ENCODE results near the gene TIMM13.
A peak's percentile ranks its signal among the peaks of the same experiment; 100 is the strongest.
"Not testable (repeated sequence)": the region's sequence is repeated elsewhere in the genome, so short reads cannot be mapped to it uniquely, and the experiment has no call there.

TIMM13 gene

GRCh38 chr19:2415281-2415972, 12.0 kb downstream of the TIMM13 start:
- DNase-seq (ENCODE audit: low read depth in 2 of 2), result no peak

- DNase-seq (ENCODE audit: low read depth in 2 of 2), result no peak
Observed at GRCh38 chr19:2413629-2414028, 13.8 kb downstream of the TIMM13 start.

DNA sequence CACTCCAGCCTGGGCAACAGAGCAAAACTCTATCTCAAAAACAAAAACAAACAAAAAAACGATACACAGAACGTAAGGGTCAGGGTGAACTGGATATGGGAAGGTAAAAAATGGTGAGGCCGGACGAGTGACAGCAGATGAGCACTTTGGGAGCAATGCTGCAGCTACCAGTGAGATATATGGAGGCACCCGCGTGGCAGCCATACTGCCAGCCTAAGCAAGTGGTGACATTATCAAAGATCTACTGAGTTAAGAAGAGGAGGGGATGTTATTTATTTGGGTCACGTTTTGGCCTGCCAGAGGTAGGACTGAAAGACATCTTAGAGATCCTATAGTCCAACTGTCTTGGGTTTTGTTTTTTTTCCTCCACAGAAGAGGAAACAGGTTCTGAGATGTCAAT, 14.2 kb downstream of the TIMM13 start:
- DNase-seq (ENCODE audit: low read depth in 2 of 2), result no peak

- no peak for DNase-seq (ENCODE audit: low read depth in 2 of 2)
Observed at GRCh38 chr19:2412449-2412848, 14.9 kb downstream of the TIMM13 start.

DNA sequence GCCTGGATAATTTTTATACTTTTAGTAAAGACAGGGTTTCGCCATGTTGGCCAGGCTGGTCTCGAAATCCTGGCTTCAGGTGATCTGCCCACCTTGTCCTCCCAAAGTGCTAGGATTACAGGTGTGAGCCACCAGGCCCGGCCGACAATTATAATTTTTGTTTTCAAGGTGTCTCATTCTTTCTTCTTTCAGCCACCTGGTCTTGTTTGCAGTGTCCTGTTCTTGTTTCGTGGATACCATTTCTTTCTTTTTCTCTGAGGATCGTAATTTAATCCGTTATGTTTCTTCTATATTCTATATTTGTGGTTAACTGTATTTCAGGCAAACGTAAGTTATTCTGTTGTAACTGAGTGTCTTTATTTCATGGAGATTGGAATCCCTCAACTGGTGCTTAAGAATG, 15.7 kb downstream of the TIMM13 start:
- DNase-seq (ENCODE audit: low read depth in 2 of 2), result no peak

DNA sequence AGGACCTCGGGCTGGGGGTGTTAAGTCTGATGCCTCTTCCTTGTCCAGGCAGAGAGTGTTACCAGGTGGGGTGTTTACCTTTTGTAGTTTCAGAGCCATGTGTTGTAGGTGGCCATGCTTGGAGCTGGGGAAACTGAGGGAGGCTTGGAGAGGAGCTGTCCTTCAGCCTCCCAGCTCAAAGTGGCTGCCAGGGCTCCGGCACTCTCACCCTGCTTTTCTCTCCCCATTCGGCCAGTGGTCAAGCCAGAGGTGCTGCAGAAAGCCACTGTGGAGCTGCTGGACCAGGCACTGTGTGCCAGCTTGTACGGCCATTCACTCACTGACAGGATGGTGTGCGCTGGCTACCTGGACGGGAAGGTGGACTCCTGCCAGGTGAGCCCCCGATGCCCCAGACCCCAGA, 17.4 kb downstream of the TIMM13 start:
- no peak for DNase-seq (ENCODE audit: low read depth in 2 of 2)

DNA sequence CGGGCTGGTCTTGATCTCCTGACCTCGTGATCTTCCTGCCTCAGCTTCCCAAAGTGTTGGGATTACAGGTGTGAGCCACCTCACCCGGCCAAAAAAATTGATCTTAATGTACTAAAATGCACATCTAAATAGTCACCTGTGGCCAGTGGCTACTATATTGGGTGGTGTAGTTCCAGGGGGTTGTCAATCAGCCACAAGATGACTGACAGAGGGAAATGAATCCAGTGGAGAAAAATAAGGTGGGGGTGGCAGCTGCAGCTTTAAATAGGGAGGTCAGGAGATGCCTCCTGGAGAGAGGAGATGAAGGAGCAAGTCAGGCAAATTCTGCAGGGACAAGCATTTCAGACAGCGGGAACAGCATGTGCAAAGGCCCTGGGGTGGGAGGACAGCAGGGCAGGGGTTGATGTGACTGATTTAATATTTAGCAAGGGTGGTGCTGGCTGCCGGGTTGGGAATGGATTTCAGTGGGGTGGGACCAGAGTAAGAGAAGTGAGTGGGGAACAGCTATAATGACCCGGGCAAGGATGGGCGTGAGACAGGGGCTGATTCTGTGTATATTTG, 18.0 kb downstream of the TIMM13 start:
- DNase-seq (ENCODE audit: low read depth in 2 of 2), result no peak

DNA sequence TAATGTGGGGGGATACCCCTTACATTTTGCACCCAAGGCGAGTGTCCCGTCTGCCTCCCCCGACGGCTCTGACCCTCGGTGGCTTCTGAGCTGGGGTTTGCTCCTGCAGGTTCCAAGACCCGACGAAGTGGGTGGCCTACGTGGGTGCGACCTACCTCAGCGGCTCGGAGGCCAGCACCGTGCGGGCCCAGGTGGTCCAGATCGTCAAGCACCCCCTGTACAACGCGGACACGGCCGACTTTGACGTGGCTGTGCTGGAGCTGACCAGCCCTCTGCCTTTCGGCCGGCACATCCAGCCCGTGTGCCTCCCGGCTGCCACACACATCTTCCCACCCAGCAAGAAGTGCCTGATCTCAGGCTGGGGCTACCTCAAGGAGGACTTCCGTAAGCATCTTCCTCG, 19.1 kb downstream of the TIMM13 start:
- DNase-seq (ENCODE audit: low read depth in 2 of 2), result no peak

DNA sequence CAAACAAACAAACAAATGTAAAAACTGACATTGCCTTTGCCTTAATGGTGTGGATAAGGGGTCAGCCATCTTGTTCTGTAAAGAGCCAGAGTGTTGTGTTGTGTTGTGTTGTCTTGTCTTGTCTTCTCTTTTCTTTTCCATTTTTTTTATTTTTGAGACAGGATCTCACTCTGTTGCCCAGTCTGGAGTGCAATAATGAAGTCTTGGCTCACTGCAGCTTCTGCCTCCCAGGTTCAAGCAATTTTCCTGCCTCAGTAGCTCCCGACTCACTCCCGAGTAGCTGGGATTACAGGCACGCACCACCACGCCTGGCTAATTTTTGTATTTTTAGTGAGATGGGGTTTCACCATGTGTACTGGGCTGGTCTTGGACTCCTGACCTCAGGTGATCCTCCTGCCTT, 27.8 kb downstream of the TIMM13 start:
- DNase-seq (ENCODE audit: low read depth in 2 of 2), result no peak

- no peak for DNase-seq (ENCODE audit: low read depth in 2 of 2)
Observed at GRCh38 chr19:2398735-2399305, 28.6 kb downstream of the TIMM13 start.

- DNase-seq (ENCODE audit: low read depth in 2 of 2), result not testable (repeated sequence)
Observed at GRCh38 chr19:2397173-2397572, 30.2 kb downstream of the TIMM13 start.

- not testable (repeated sequence) for DNase-seq (ENCODE audit: low read depth in 2 of 2)
Observed at GRCh38 chr19:2395293-2395829, 32.0 kb downstream of the TIMM13 start.

DNA sequence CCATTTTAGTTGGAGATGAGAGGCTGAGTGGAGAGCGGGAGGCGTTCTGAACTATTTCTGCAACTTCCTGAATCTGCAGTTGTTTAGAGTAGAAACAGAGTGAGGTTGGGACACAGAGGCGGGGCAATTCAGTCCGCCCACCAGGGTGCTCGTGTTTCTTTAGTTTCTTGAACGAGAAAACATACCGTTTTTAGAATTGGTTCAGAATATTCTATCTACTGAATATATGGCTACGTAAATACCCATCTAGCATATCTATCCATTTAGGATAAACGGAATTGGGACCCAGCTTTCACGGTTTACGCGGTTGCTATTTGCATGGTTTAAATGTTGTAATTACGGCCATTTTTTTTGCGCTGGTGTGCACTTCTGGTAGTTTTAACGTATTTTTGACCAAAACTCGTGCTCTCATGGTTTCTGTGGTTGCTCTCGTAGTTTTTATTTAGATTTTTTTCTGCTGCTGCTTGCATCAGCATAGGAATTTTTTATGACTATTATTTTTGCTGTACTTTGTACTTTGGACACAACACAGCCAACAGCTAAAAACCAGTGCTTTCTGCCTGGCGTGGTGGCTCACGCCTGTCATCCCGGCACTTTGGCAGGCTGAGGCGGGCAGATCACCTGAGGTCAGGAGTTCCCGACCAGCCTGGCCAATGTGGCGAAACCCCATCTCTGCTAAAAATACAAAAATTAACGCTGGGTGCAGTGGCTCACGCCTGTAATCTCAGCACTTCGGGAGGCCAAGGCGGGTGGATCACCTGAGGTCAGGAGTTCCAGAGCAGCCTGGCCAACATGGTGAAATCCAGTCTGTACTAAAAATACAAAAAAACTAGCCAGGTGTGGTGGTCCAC, 32.7 kb downstream of the TIMM13 start:
- DNase-seq (ENCODE audit: low read depth in 2 of 2), result no peak

DNA sequence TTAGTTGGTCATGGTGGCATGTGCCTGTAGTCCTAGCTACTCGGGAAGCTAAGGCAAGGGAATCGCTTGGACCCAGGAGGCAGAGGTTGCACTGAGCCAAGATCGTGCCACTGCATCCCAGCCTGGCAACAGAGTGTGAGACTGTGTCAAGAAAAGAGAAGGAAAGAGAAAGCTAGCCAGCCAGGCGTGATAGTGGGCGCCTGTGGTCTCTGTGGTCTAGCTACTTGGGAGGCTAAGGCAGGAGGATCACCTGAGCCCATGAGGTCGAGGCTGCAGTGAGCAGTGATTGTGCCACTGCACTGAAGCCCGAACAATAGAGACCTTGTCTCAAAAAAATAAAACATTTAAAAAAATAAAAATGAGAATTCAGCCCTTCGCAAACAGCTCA, 33.3 kb downstream of the TIMM13 start:
- DNase-seq (ENCODE audit: low read depth in 2 of 2), result no peak

GRCh38 chr19:2392899-2393298, 34.5 kb downstream of the TIMM13 start:
- not testable (repeated sequence) for DNase-seq (ENCODE audit: low read depth in 2 of 2)

DNA sequence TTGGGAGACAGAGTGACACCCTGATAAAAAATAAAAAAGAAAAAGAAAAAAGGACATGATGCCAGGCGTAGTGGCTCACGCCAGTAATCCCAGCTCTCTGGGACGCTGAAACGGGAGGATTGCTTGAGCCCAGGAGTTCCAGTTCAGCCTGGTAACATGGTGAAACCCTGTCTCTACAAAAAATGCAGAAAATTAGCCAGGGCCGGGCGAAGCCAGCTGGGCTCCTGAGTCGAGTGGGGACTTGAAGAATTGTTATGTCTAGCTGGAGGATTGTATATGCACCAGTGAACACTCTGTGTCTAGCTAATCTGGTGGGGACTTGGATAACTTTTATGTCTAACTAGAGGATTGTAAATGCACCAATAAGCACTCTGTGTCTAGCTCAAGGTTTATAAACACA, 35.0 kb downstream of the TIMM13 start:
- no peak for DNase-seq (ENCODE audit: low read depth in 2 of 2)

GRCh38 chr19:2391118-2391725, 36.2 kb downstream of the TIMM13 start:
- DNase-seq (ENCODE audit: low read depth in 2 of 2), result peak in 1 of 2 donors; percentile 15

DNA sequence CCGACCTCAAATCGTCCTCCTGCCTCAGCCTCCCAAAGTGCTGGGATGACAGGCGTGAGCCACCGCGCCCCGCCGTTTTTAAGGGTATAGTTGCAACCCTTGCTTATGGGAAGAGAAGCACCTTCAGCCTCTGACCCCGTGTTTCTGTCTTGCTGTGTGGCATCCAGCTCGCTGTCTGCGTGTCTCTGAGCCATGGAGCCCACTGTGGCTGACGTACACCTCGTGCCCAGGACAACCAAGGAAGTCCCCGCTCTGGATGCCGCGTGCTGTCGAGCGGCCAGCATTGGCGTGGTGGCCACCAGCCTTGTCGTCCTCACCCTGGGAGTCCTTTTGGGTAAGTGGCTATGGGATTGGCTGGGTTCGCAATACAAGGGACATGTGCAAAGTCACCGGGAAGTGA, 37.8 kb downstream of the TIMM13 start:
- no peak for DNase-seq (ENCODE audit: low read depth in 2 of 2)

- DNase-seq (ENCODE audit: low read depth in 2 of 2), result no peak
Observed at GRCh38 chr19:2387367-2388288, 39.8 kb downstream of the TIMM13 start.

GRCh38 chr19:2385053-2385721, 42.2 kb downstream of the TIMM13 start:
- DNase-seq (ENCODE audit: low read depth in 2 of 2), result no peak

Measured in stimulated activated CD4-positive, alpha-beta T cell treated with anti-CD3 and anti-CD28 coated beads, Interleukin-1b, Interleukin-23, amount 100 ng/mL, for 1 hour (primary cell).